HepG2 (cell line): ENCODE data around the gene CPNE8. TPM values are rescaled to one million over a fixed set of nuclear protein-coding genes. Genes with fewer than 3 reads are reported as not detected.

Experiments used
- ATAC-seq: fragments of 200-7000 bp; cut with Tn5 transposase; 3 replicates; pipeline ENCODE4 v1.9.1; 2020; ENCODE audit warnings: mild to moderate bottlenecking, moderate library complexity
- BruUV-seq: library from RNA; stranded (reverse); fragments of 400-500 nt; replicated peaks from 2 replicates; lab custom pipeline; 2021; lab: Mats Ljungman, UMichigan
- CTCF ChIA-PET: fragments of 300-600 bp; formaldehyde crosslinking; extraction: SDS; loops from one replicate; lab custom pipeline; 2021; ENCODE audit warnings: low total read pairs, inconsistent platforms, low intra/inter-chr PET ratio; lab: Yijun Ruan, JAX
- POLR2A ChIA-PET: fragments of 350-600 bp; sonication (Branson Sonifier 250); formaldehyde crosslinking; loops from one replicate; lab custom pipeline; 2020; ENCODE audit warnings: antibody characterized with exemption, inconsistent platforms; lab: Yijun Ruan, JAX
- DNase-seq: peaks from one replicate; pipeline ENCODE4 v3.0.0-alpha.2; 2015; ENCODE audit warnings: low spot score
- FAIRE-seq: peaks from 3 replicates; lab custom pipeline; 2011; peaks lifted over from hg19 to GRCh38; lab: Jason Lieb, UNC
- H2AFZ ChIP-seq: one replicate; pipeline ENCODE4 v1.6.1; 2011; ENCODE audit warnings: low read length, inconsistent platforms
- H3K27ac ChIP-seq: fragments of 300-600 bp; 3 replicates; pipeline ENCODE4 v1.8.0; 2011; ENCODE audit warnings: mixed run types, mild to moderate bottlenecking, mixed read lengths, low read length, inconsistent platforms; ENCODE audit not compliant: insufficient read depth; ENCODE audit errors: extremely low read length
- H3K27me3 ChIP-seq, 2 experiments: fragments of 200-600 bp in 1 of 2; 2 replicates in 1 of 2; 3 replicates in 1 of 2; pipeline versions ENCODE4 v1.6.0 to v1.8.0; 2011; ENCODE audit warnings: low read length in 2 of 2, mild to moderate bottlenecking in 2 of 2, moderate library complexity in 2 of 2, inconsistent platforms in 1 of 2; ENCODE audit not compliant: insufficient read depth in 2 of 2, control insufficient read depth in 1 of 2
- H3K36me3 ChIP-seq, 2 experiments: fragments of 200-600 bp in 1 of 2; replicated peaks in 1 of 2; 2 replicates in 1 of 2; 3 replicates in 1 of 2; pipeline versions ENCODE4 v1.5.1 to v1.8.0; 2011; ENCODE audit warnings: low read length in 2 of 2, inconsistent platforms in 1 of 2; ENCODE audit not compliant: insufficient read depth in 2 of 2, control insufficient read depth in 1 of 2
- H3K4me1 ChIP-seq: 2 replicates; pipeline ENCODE4 v1.5.1; 2012; ENCODE audit warnings: low read length, inconsistent platforms; ENCODE audit not compliant: insufficient read depth
- H3K4me2 ChIP-seq: 2 replicates; pipeline ENCODE4 v1.6.0; 2011; ENCODE audit warnings: low read depth, low read length, inconsistent platforms
- H3K4me3 ChIP-seq, 3 experiments: fragments of 200-600 bp in 1 of 3; sonication (generic), shearing (Covaris generic) in 1 of 3; replicated peaks in 1 of 3; 2 replicates each; pipeline ENCODE4 v1.5.1; 2011 to 2016; ENCODE audit warnings: low read length in 3 of 3, inconsistent platforms in 2 of 3, low read depth in 2 of 3, mild to moderate bottlenecking in 2 of 3, control low read depth in 1 of 3, mixed read lengths in 1 of 3; ENCODE audit not compliant: insufficient read depth in 1 of 3
- H3K79me2 ChIP-seq: one replicate; pipeline ENCODE4 v1.6.1; 2011; ENCODE audit warnings: low read length, inconsistent platforms; ENCODE audit not compliant: insufficient read depth
- H3K9ac ChIP-seq: 2 replicates; pipeline ENCODE4 v1.6.0; 2011; ENCODE audit warnings: mild to moderate bottlenecking, low read depth, low read length, inconsistent platforms; ENCODE audit not compliant: insufficient read depth
- H3K9me3 ChIP-seq: 2 replicates; pipeline ENCODE4 v1.5.1; 2012; ENCODE audit warnings: mild to moderate bottlenecking, low read length
- H4K20me1 ChIP-seq: 2 replicates; pipeline ENCODE4 v1.6.0; 2011; ENCODE audit warnings: inconsistent platforms, mild to moderate bottlenecking, low read length, moderate library complexity; ENCODE audit not compliant: insufficient read depth
- ELF4 ChIP-seq: sonication (generic); formaldehyde crosslinking; IDR thresholded peaks from 2 replicates; pipeline ENCODE4 v1.5.0; 2020; ENCODE audit warnings: missing genetic modification reagents, mild to moderate bottlenecking, moderate library complexity, borderline replicate concordance
- RCOR2 ChIP-seq: IDR thresholded peaks from 2 replicates; pipeline ENCODE4 v1.6.1; 2016; ENCODE audit warnings: missing biosample characterization, missing genetic modification reagents
- SOX13 ChIP-seq, 3 experiments: fragments of 450-650 bp in 1 of 3; sonication (generic) in 1 of 3; formaldehyde crosslinking in 1 of 3; IDR thresholded peaks in 2 of 3; conservative IDR thresholded peaks in 1 of 3; 2 replicates each; pipeline versions ENCODE4 v1.5.0 to v1.6.1; 2016 to 2020; ENCODE audit warnings: antibody characterized with exemption in 1 of 3, mild to moderate bottlenecking in 1 of 3, missing compliant biosample characterization in 1 of 3, missing genetic modification reagents in 1 of 3, moderate library complexity in 1 of 3
- THYN1 ChIP-seq: sonication (generic); formaldehyde crosslinking; IDR thresholded peaks from 2 replicates; pipeline ENCODE4 v1.8.1; 2023; ENCODE audit warnings: low read depth, mild to moderate bottlenecking, moderate library complexity, missing genetic modification reagents, borderline replicate concordance
- UBTF ChIP-seq: sonication (generic); formaldehyde crosslinking; IDR thresholded peaks from 2 replicates; pipeline ENCODE4 v1.4.0; 2020; ENCODE audit warnings: mild to moderate bottlenecking, missing genetic modification reagents
- ZNF382 ChIP-seq: sonication (generic); formaldehyde crosslinking; IDR thresholded peaks from 2 replicates; pipeline ENCODE4 v1.5.0; 2020; ENCODE audit warnings: missing genetic modification reagents, mild to moderate bottlenecking, borderline replicate concordance
- ZNF570 ChIP-seq: sonication (generic); formaldehyde crosslinking; IDR thresholded peaks from 2 replicates; pipeline ENCODE4 v1.4.0; 2020; ENCODE audit warnings: mild to moderate bottlenecking, missing genetic modification reagents, borderline replicate concordance
- ZNF607 ChIP-seq: sonication (generic); formaldehyde crosslinking; IDR thresholded peaks from 2 replicates; pipeline ENCODE4 v1.5.1; 2020; ENCODE audit warnings: missing genetic modification reagents, mild to moderate bottlenecking, borderline replicate concordance
- ZNF674 ChIP-seq: sonication (generic); formaldehyde crosslinking; IDR thresholded peaks from 2 replicates; pipeline ENCODE4 v1.5.0; 2020; ENCODE audit warnings: low read depth, mild to moderate bottlenecking, missing genetic modification reagents
- ZNF775 ChIP-seq: sonication (generic); formaldehyde crosslinking; IDR thresholded peaks from 2 replicates; pipeline ENCODE4 v1.4.0; 2020; ENCODE audit warnings: missing genetic modification reagents, mild to moderate bottlenecking, moderate library complexity, borderline replicate concordance
- ZNF784 ChIP-seq: sonication (generic); formaldehyde crosslinking; IDR thresholded peaks from 2 replicates; pipeline ENCODE4 v1.5.1; 2020; ENCODE audit warnings: missing genetic modification reagents, mild to moderate bottlenecking, borderline replicate concordance
- ZNF788 ChIP-seq: sonication (generic); formaldehyde crosslinking; IDR thresholded peaks from 2 replicates; pipeline ENCODE4 v1.5.0; 2020; ENCODE audit warnings: mild to moderate bottlenecking, missing genetic modification reagents, borderline replicate concordance
- ZNF839 ChIP-seq: sonication (generic); formaldehyde crosslinking; IDR thresholded peaks from 2 replicates; pipeline ENCODE4 v1.4.0; 2020; ENCODE audit warnings: missing genetic modification reagents, mild to moderate bottlenecking, borderline replicate concordance
- WGBS: methylation state at CpG from one replicate; pipeline ENCODE4 v1.1.6; 2017; ENCODE audit warnings: low lambda C conversion rate; 5-methylcytosine and 5-hydroxymethylcytosine counted together
- in situ Hi-C: cut with HindIII; loops from 2 replicates; pipeline ENCODE4 v1.10.0; 2017; ENCODE audit warnings: low pct_unique_long_range_greater_than_20kb; ENCODE audit not compliant: extremely low pct_ligation_motif_present
- intact Hi-C: fragments of 100-400 bp; cut with micrococcal nuclease; formaldehyde crosslinking; loops from one replicate; pipeline ENCODE4 v1.10.0; 2022; ENCODE audit not compliant: unreplicated experiment
- polyA plus RNA-seq, 8 experiments: library from polyadenylated mRNA; depleted of rRNA in 3 of 8; stranded (reverse) in 7 of 8; unstranded in 1 of 8; fragments of >200 nt; fragmentation: Illumina TruSeq in 4 of 8; extraction: Trizol in 4 of 8; gene quantifications; 2 replicates each; pipeline versions ENCODE4 v1.2.1 to v1.2.3, GENCODE V29; 2011 to 2016; ENCODE audit warnings: low read depth in 4 of 8, missing spikeins in 1 of 8, mixed read lengths in 1 of 8; ENCODE audit not compliant: insufficient read depth in 1 of 8
- total RNA-seq, 5 experiments: library from RNA; depleted of rRNA; stranded (reverse); fragments of >200 nt; fragmentation: Illumina TruSeq; extraction: Trizol; gene quantifications; 2 replicates each; pipeline ENCODE4 v1.2.3, GENCODE V29; 2016; ENCODE audit warnings: low read depth in 1 of 5

The CPNE8 gene
- total and polyA plus RNA-seq, 2 of the 13 experiments (the other 11 are each of a cell fraction or from before 2014, with no cell fraction given): 2.4 to 2.7 TPM

DNA sequence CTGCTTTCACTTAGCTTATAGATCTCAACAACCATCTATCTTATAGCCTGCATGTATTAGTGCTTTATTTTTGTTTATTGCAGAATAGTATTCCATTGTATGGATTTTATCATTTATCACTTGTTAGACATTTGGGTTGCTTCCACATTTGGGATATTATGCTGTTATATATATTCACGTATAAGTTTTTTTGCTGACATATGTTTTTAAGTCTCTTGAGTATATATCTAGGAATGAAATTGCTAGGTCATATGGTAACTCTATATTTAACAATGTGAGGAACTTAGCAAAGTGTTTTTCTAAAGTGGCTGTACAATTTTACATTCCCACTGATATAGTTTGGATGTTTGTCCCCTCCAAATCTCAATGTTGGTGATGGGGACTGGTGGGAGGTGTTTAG lies 208.1 kb downstream of the CPNE8 start (continued):
- TF ChIP-seq ZNF784 (CRISPR knock-in tag) (no peak), RCOR2 (no peak)

- H3K79me2 ChIP-seq: no peaks in the 10 kb centered on the region
- H2AFZ ChIP-seq: no peak overlapping the region
- TF ChIP-seq THYN1 (CRISPR knock-in tag) (no peak), SOX13 (IDR thresholded peaks at IDR 0.05) (no peak), SOX13 (CRISPR knock-in tag; conservative IDR thresholded peaks at IDR 0.05 in 1 of 2, IDR thresholded peaks at IDR 0.05 in 1 of 2) (0 out of 4 replicates have a peak, but pooled peaks of 1 of the 2 experiments have one; percentile 9)
- TF ChIP-seq, all 625 proteins: peak for 1
- H3K36me3 ChIP-seq: no peaks in the 10 kb centered on the region
- DNase-seq (peak; percentile 3), FAIRE-seq (no peak), ATAC-seq (no peak)
- ChIA-PET CTCF (no interaction called here), POLR2A (no interaction called here)
- H3K9ac ChIP-seq: no peak overlapping the region
- peaks cover 9% of the 10 kb centered on the region; the same call in 1 of the 2 replicates for H3K4me1 ChIP-seq
- in situ Hi-C loops (no loop called here), intact Hi-C loops (no loop called here)
- WGBS: 34% methylated on average over 3 of the region's 3 CpGs
- BruUV-seq: no TSS peak
- H3K4me2 ChIP-seq: no peak overlapping the region
- H3K9me3 ChIP-seq: peaks cover 6% of the 10 kb centered on the region
- no peak overlapping the region for H3K4me3 ChIP-seq
- no peaks in the 10 kb centered on the region for H3K27me3 ChIP-seq
- H4K20me1 ChIP-seq: no peaks in the 10 kb centered on the region
- H3K27ac ChIP-seq: peak overlapping the region; percentile 31
These were observed 210.3 kb downstream of the CPNE8 start for GRCh38 chr12:38695057-38695456.

DNA sequence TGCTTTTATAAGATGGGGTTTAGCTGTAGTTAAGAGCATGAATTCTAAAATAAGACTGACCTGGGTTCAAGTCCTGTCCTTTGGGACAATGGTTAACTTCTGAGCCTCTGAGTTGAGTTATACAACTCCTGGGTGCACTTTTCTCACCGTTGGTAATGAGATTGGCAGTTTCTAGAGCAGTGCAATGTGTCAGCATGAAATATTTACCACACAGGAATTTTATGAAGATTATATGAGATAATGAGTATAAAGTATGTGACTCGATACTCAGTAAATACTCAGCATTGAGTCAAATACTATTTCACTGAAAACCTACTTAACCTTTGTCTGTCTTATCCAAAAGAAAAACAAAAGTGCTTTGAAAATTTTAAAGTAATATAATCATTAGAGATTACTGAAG lies 214.2 kb downstream of the CPNE8 start:
- CTCF ChIA-PET: no interaction called here
- DNase-seq: no peak
- no peak overlapping the region for H3K27ac ChIP-seq
- ATAC-seq: no peak
- no peaks in the 10 kb centered on the region for H3K27me3 ChIP-seq
- no peak overlapping the region for H3K4me3 ChIP-seq
- WGBS: 29% methylated on average over 2 of the region's 2 CpGs
- H3K9ac ChIP-seq: no peak overlapping the region
- no peaks in the 10 kb centered on the region for H4K20me1 ChIP-seq
- no peaks in the 10 kb centered on the region for H3K9me3 ChIP-seq
- intact Hi-C loops: no loop called here
- POLR2A ChIA-PET: no interaction called here
- H3K4me2 ChIP-seq: no peak overlapping the region
- no TSS peak for BruUV-seq
- no peaks in the 10 kb centered on the region for H3K36me3 ChIP-seq
- no peak overlapping the region for H2AFZ ChIP-seq
- no peak for FAIRE-seq
- H3K4me1 ChIP-seq: peaks cover 9% of the 10 kb centered on the region; the same call in 1 of the 2 replicates
- no peaks in the 10 kb centered on the region for H3K79me2 ChIP-seq
- in situ Hi-C loops: no loop called here
- TF ChIP-seq ZNF788 (CRISPR knock-in tag): no peak
- no peak for TF ChIP-seq ZNF570 (CRISPR knock-in tag)
- no peak for TF ChIP-seq ZNF775 (CRISPR knock-in tag)
- TF ChIP-seq ZNF839 (CRISPR knock-in tag): no peak
- TF ChIP-seq ZNF382 (CRISPR knock-in tag): no peak
- TF ChIP-seq ZNF607 (CRISPR knock-in tag): no peak
- TF ChIP-seq ZNF674 (CRISPR knock-in tag): no peak
- TF ChIP-seq UBTF (CRISPR knock-in tag): no peak
- TF ChIP-seq ELF4 (CRISPR knock-in tag): no peak
